Ectodermal cell (in vitro differentiated cells): ENCODE measurements around the gene CKLF.

Experiments
- H3K27ac ChIP-seq: 2 replicates; pipeline ENCODE4 v1.7.0; 2013; ENCODE audit warnings: mild to moderate bottlenecking, low read depth, low read length; ENCODE audit not compliant: insufficient read depth, poor library complexity, severe bottlenecking
- H3K27me3 ChIP-seq: 2 replicates; pipeline ENCODE4 v1.7.0; 2013; ENCODE audit warnings: mild to moderate bottlenecking, low read length; ENCODE audit not compliant: insufficient read depth, control insufficient read depth, poor library complexity, severe bottlenecking
- H3K36me3 ChIP-seq: one replicate; pipeline ENCODE4 v1.7.0; 2013; ENCODE audit warnings: low read length; ENCODE audit not compliant: control insufficient read depth, insufficient read depth
- H3K4me1 ChIP-seq: one replicate; pipeline ENCODE4 v1.7.0; 2013; ENCODE audit warnings: low read length; ENCODE audit not compliant: control insufficient read depth, insufficient read depth
- H3K4me3 ChIP-seq: 2 replicates; pipeline ENCODE4 v1.7.0; 2013; ENCODE audit warnings: low read depth, low read length, control low read depth; ENCODE audit not compliant: insufficient read depth
- H3K9me3 ChIP-seq: 2 replicates; pipeline ENCODE4 v1.7.0; 2013; ENCODE audit warnings: mild to moderate bottlenecking, low read length, moderate library complexity; ENCODE audit not compliant: control insufficient read depth
- WGBS, 2 experiments: methylation state at CpG; one replicate each; pipeline ENCODE4 v1.1.7; 2013; ENCODE audit warnings: missing lambda C conversion rate in 2 of 2; 5-methylcytosine and 5-hydroxymethylcytosine counted together

CKLF gene

GRCh38 chr16:66528294-66528693 is 24.1 kb upstream of the CKLF start:
- Histone ChIP-seq H3K4me3 (no peak overlapping the region), H3K4me1 (no peaks in the 10 kb centered on the region), H3K36me3 (no peaks in the 10 kb centered on the region), H3K27me3 (no peaks in the 10 kb centered on the region), H3K9me3 (no peaks in the 10 kb centered on the region), H3K27ac (no peak overlapping the region)
- WGBS, 2 experiments: 94 to 98% methylated on average over 5 of the region's 5 CpGs

GRCh38 chr16:66529475-66529874 is 22.9 kb upstream of the CKLF start:
- H3K27me3 ChIP-seq: no peaks in the 10 kb centered on the region
- H3K4me1 ChIP-seq: no peaks in the 10 kb centered on the region
- no peak overlapping the region for H3K4me3 ChIP-seq
- no peaks in the 10 kb centered on the region for H3K36me3 ChIP-seq
- H3K27ac ChIP-seq: no peak overlapping the region
- H3K9me3 ChIP-seq: no peaks in the 10 kb centered on the region
- 89 to 93% methylated on average over 6 of the region's 6 CpGs for WGBS, 2 experiments

GRCh38 chr16:66534376-66534799 is 18.0 kb upstream of the CKLF start:
- Histone ChIP-seq H3K36me3 (no peaks in the 10 kb centered on the region), H3K4me3 (no peak overlapping the region), H3K9me3 (no peaks in the 10 kb centered on the region), H3K27ac (no peak overlapping the region), H3K27me3 (no peaks in the 10 kb centered on the region), H3K4me1 (no peaks in the 10 kb centered on the region)
- 91 to 96% methylated on average over 1 of the region's 1 CpG for WGBS, 2 experiments

GRCh38 chr16:66536525-66536924 is 15.9 kb upstream of the CKLF start:
- no peak overlapping the region for H3K27ac ChIP-seq
- H3K4me1 ChIP-seq: no peaks in the 10 kb centered on the region
- no peak overlapping the region for H3K4me3 ChIP-seq
- no peaks in the 10 kb centered on the region for H3K9me3 ChIP-seq
- 83 to 84% methylated on average over 4 of the region's 4 CpGs for WGBS, 2 experiments
- H3K36me3 ChIP-seq: no peaks in the 10 kb centered on the region
- no peaks in the 10 kb centered on the region for H3K27me3 ChIP-seq

- 90 to 96% methylated on average over 2 of the region's 2 CpGs for WGBS, 2 experiments
- Histone ChIP-seq H3K4me3 (no peak overlapping the region), H3K36me3 (no peaks in the 10 kb centered on the region), H3K27ac (no peak overlapping the region), H3K9me3 (no peaks in the 10 kb centered on the region), H3K4me1 (no peaks in the 10 kb centered on the region), H3K27me3 (no peaks in the 10 kb centered on the region)
These were observed 15.1 kb upstream of the CKLF start for GRCh38 chr16:66537236-66537635.

- no peak overlapping the region for H3K27ac ChIP-seq
- WGBS, 2 experiments: 93 to 95% methylated on average over 5 of the region's 5 CpGs
- H3K4me3 ChIP-seq: no peak overlapping the region
- H3K27me3 ChIP-seq: no peaks in the 10 kb centered on the region
- no peaks in the 10 kb centered on the region for H3K4me1 ChIP-seq
- H3K9me3 ChIP-seq: no peaks in the 10 kb centered on the region
- H3K36me3 ChIP-seq: no peaks in the 10 kb centered on the region
These were observed 13.5 kb upstream of the CKLF start for GRCh38 chr16:66538910-66539309.

GRCh38 chr16:66539623-66540469 is 12.5 kb upstream of the CKLF start:
- Histone ChIP-seq H3K27ac (no peak overlapping the region), H3K4me1 (no peaks in the 10 kb centered on the region), H3K36me3 (no peaks in the 10 kb centered on the region), H3K4me3 (no peak overlapping the region), H3K9me3 (no peaks in the 10 kb centered on the region), H3K27me3 (no peaks in the 10 kb centered on the region)
- 95 to 100% methylated on average over 3 of the region's 3 CpGs for WGBS, 2 experiments

GRCh38 chr16:66541388-66542355 is 10.7 kb upstream of the CKLF start:
- H3K36me3 ChIP-seq: no peaks in the 10 kb centered on the region
- no peaks in the 10 kb centered on the region for H3K9me3 ChIP-seq
- no peak overlapping the region for H3K27ac ChIP-seq
- no peaks in the 10 kb centered on the region for H3K4me1 ChIP-seq
- H3K27me3 ChIP-seq: no peaks in the 10 kb centered on the region
- 81% methylated on average over 18 of the region's 18 CpGs for WGBS, 2 experiments
- H3K4me3 ChIP-seq: no peak overlapping the region

GRCh38 chr16:66542396-66542795 is 10.0 kb upstream of the CKLF start:
- Histone ChIP-seq H3K4me3 (no peak overlapping the region), H3K36me3 (no peaks in the 10 kb centered on the region), H3K27ac (no peak overlapping the region), H3K4me1 (no peaks in the 10 kb centered on the region), H3K9me3 (no peaks in the 10 kb centered on the region), H3K27me3 (no peaks in the 10 kb centered on the region)
- 72 to 86% methylated on average over 3 of the region's 3 CpGs for WGBS, 2 experiments

GRCh38 chr16:66543541-66543940 is 8.8 kb upstream of the CKLF start:
- WGBS, 2 experiments: 91 to 94% methylated on average over 6 of the region's 6 CpGs
- H3K27ac ChIP-seq: no peak overlapping the region

More at GRCh38 chr16:66543541-66543940, 8.8 kb upstream of the CKLF start:
- no peaks in the 10 kb centered on the region for H3K36me3 ChIP-seq
- H3K4me1 ChIP-seq: no peaks in the 10 kb centered on the region
- H3K4me3 ChIP-seq: no peak overlapping the region
- no peaks in the 10 kb centered on the region for H3K9me3 ChIP-seq
- no peaks in the 10 kb centered on the region for H3K27me3 ChIP-seq
